Mucosa of descending colon (tissue), 3 donors: ENCODE results near the gene LRRC23. TPM values are rescaled to one million over a fixed set of nuclear protein-coding genes. Genes with fewer than 3 reads are reported as not detected.
"Not testable (repeated sequence)": the region's sequence is repeated elsewhere in the genome, so short reads cannot be mapped to it uniquely, and the experiment has no call there.

Experiments
- ATAC-seq: fragments of 200-7000 bp; cut with Tn5 transposase; one replicate; pipeline ENCODE4 v1.9.1; 2020; ENCODE audit warnings: mild to moderate bottlenecking, moderate library complexity
- DNase-seq, 3 donors: peaks; one replicate each; pipeline ENCODE4 v3.0.0-alpha.2; 2020
- H3K36me3 ChIP-seq: fragments of 200-600 bp; one replicate; pipeline ENCODE4 v1.8.0; 2021; ENCODE audit warnings: low read depth, mild to moderate bottlenecking
- H3K4me1 ChIP-seq: fragments of 200-600 bp; one replicate; pipeline ENCODE4 v1.8.0; 2021; ENCODE audit warnings: low read depth, mild to moderate bottlenecking
- H3K4me3 ChIP-seq: fragments of 200-600 bp; one replicate; pipeline ENCODE4 v1.8.0; 2021; ENCODE audit warnings: mild to moderate bottlenecking
- H3K9me3 ChIP-seq: fragments of 200-600 bp; one replicate; pipeline ENCODE4 v1.8.0; 2021; ENCODE audit warnings: mild to moderate bottlenecking
- intact Hi-C, 2 donors: fragments of 100-400 bp; cut with DNase I in 1 of 2; cut with micrococcal nuclease in 1 of 2; formaldehyde crosslinking; loops; one replicate each; pipeline versions ENCODE4 v1.11.0 to v1.11.1; 2022; cut with DNase I, micrococcal nuclease
- total RNA-seq, 3 donors: library from RNA; stranded (reverse); fragmentation: NEBNext Ultra II Directional in 2 of 3; extraction: Animal tissue kit (Norgen Biotek cat#: 25700) in 2 of 3; gene quantifications; one replicate each; pipeline versions ENCODE4 v1.2.1 to v1.2.4, GENCODE V29; 2021 to 2023
- TF ChIP-seq, protein P1 (sequence below): fragments of 200-600 bp; IDR thresholded peaks from one replicate; pipeline ENCODE4 v1.8.0; 2022; ENCODE audit warnings: antibody characterized with exemption, mild to moderate bottlenecking
- donor health status: DM: no; HTN: no; CAD: no; lungs with moderate emphysema.
- donor health status: DM: no; HTN: no; CAD: no.
- donor health status: DM: no; HTN: yes; CAD: no.

The LRRC23 gene
- total RNA-seq, 3 donors from 2014 or later, result 4.7 to 11.8 (median 4.9) TPM

DNA sequence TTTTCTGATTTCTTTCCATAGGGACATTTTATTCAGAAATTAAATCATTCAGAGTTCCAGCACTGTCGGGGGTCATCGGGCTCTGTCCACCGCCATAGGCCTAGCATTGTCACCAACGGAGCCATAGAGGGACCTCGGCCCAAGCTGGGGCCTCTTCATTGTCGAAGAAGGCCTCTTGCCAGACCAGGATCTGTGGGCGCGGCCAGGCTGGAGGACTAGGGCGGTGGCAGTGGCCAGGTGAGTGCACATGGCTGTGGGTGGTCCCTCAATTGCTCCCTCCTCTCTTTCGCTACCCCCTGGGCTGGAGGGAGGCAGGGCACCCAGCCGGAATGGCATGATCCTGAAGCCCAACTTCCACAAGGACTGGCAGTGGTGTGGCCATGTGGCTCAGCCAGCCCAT lies 20.9 kb upstream of the LRRC23 start:
- DNase-seq (no peak), ATAC-seq (no peak)
- no peak overlapping the region for H3K4me3 ChIP-seq
- no peaks in the 10 kb centered on the region for H3K4me1 ChIP-seq
- H3K9me3 ChIP-seq, result no peaks in the 10 kb centered on the region
- intact Hi-C loops, result no loop called here
- TF ChIP-seq, protein P1, sequence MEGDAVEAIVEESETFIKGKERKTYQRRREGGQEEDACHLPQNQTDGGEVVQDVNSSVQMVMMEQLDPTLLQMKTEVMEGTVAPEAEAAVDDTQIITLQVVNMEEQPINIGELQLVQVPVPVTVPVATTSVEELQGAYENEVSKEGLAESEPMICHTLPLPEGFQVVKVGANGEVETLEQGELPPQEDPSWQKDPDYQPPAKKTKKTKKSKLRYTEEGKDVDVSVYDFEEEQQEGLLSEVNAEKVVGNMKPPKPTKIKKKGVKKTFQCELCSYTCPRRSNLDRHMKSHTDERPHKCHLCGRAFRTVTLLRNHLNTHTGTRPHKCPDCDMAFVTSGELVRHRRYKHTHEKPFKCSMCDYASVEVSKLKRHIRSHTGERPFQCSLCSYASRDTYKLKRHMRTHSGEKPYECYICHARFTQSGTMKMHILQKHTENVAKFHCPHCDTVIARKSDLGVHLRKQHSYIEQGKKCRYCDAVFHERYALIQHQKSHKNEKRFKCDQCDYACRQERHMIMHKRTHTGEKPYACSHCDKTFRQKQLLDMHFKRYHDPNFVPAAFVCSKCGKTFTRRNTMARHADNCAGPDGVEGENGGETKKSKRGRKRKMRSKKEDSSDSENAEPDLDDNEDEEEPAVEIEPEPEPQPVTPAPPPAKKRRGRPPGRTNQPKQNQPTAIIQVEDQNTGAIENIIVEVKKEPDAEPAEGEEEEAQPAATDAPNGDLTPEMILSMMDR, result no peak
- H3K36me3 ChIP-seq, result no peaks in the 10 kb centered on the region

DNA sequence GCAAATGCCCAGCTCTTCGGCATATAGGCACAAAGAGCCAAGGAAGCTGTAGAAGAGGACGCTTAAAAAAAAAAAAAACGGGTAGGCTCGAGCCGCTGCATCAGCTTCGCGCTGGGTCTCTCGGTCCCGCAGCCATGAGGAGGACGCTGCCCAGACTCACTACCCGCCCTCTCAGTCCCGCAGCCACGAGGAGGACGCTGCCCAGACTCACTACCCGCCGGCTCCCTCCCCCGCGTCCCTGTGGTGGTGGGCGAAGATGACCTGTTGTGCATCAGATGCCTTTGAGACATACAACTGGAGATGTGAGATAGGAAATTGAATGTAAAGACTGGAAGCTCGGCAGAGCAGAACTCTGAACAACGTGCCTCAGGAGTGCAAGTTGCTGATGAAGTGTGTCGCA lies 20.1 kb upstream of the LRRC23 start:
- Histone ChIP-seq H3K36me3 (no peaks in the 10 kb centered on the region), H3K4me1 (no peaks in the 10 kb centered on the region), H3K4me3 (no peak overlapping the region), H3K9me3 (no peaks in the 10 kb centered on the region)
- ATAC-seq, result no peak
- no peak for DNase-seq
- intact Hi-C loops, result no loop called here
- TF ChIP-seq, protein P1, result no peak

DNA sequence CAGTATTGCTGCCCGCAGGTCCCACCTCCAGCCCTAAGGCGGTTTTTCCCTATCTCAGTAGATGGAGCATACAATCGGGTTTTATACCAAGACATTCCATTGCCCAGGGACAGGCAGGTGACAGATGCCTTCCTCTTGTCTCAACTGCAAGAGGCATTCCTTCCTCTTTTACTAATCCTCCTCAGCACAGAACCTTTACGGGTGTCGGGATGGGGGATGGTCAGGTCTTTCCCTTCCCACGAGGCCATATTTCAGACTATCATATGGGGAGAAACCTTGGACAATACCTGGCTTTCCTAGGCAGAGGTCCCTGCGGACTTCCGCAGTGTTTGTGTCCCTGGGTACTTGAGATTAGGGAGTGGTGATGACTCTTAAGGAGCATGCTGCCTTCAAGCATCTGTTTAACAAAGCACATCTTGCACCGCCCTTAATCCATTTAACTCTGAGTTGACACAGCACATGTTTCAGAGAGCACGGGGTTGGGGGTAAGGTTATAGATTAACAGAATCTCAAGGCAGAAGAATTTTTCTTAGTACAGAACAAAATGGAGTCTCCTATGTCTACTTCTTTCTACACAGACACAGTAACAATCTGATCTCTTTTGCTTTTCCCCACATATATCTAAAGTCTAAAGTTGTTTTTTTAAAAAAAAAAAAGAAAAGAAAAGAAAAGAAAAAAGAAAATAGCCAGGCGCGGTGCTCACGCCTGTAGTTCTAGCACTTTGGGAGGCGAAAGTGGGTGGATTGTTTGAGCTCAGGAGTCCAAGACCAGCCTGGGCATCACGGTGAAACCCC lies 18.2 kb upstream of the LRRC23 start:
- ATAC-seq, H3K9me3 ChIP-seq, DNase-seq, H3K4me3 ChIP-seq, intact Hi-C loops, H3K4me1 ChIP-seq, H3K36me3 ChIP-seq: not testable (repeated sequence)

DNA sequence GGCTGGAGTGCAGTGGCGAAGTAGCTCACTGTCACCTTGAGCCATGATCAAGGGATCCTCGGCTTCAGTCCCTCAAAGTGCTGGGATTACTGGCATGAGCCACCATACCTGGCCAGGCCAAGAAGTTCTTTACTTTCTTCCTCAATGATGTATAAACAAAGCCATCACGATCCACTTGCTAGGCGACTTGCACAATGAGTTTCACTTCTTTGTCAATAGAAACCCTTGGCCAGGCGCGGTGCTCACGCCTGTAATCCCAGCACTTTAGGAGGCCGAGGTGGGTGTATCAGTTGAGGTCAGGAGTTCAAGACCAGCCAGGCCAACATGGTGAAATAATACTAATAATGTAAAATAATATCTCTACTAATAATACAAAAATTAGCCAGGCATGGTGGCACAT lies 17.2 kb upstream of the LRRC23 start:
- peak; percentile 12 for ATAC-seq
- Histone ChIP-seq H3K4me3 (no peak overlapping the region), H3K36me3 (no peaks in the 10 kb centered on the region), H3K4me1 (no peaks in the 10 kb centered on the region), H3K9me3 (no peaks in the 10 kb centered on the region)
- intact Hi-C loops, result no loop called here
- DNase-seq, result peak in 1 of 3 donors; percentile 49
- TF ChIP-seq, protein P1, result no peak

DNA sequence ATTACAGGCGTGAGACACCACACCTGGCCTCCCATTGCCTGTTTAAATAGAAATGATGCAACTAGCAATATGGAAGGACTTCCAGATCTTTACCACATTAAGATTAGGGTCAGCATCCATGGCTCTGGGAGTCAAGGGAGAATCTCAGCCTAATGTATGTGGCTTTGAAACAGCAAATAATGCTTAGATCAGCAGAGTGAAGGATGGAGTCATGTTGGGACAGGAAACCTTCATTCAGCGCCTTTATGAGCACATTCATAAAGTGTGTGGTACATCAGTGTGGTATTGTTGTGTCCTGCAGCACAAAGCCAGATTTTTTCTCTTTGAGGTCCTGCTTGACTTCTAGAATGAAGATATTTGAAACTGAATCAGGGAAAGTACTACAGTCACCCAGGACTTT lies 16.3 kb upstream of the LRRC23 start:
- H3K4me1 ChIP-seq, result no peaks in the 10 kb centered on the region
- H3K4me3 ChIP-seq, result no peak overlapping the region
- no peaks in the 10 kb centered on the region for H3K9me3 ChIP-seq
- DNase-seq (no peak), ATAC-seq (no peak)
- no peaks in the 10 kb centered on the region for H3K36me3 ChIP-seq
- TF ChIP-seq, protein P1, result no peak
- intact Hi-C loops, result no loop called here

DNA sequence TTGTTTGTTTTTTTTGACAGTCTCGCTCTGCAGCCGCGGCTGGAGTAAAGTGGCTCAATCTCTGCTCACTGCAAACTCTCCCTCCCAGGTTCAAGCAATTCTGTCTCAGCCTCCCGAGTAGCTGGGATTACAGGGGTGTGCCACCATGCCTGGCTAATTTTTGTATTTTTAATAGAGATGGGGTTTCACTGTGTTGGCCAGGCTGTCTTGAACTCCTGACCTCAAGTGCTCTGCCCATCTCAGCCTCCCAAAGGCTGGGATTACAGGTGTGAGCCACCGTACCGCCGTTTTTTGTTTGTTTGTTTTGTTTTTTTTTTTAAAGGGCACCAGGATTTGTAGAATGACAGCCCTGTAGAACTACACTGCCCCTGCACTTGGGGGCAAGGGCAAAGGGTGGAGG lies 15.8 kb upstream of the LRRC23 start:
- H3K4me1 ChIP-seq, H3K36me3 ChIP-seq, intact Hi-C loops, H3K4me3 ChIP-seq, ATAC-seq, H3K9me3 ChIP-seq: not testable (repeated sequence)
- peak in 1 of 3 donors; percentile 1 for DNase-seq

DNA sequence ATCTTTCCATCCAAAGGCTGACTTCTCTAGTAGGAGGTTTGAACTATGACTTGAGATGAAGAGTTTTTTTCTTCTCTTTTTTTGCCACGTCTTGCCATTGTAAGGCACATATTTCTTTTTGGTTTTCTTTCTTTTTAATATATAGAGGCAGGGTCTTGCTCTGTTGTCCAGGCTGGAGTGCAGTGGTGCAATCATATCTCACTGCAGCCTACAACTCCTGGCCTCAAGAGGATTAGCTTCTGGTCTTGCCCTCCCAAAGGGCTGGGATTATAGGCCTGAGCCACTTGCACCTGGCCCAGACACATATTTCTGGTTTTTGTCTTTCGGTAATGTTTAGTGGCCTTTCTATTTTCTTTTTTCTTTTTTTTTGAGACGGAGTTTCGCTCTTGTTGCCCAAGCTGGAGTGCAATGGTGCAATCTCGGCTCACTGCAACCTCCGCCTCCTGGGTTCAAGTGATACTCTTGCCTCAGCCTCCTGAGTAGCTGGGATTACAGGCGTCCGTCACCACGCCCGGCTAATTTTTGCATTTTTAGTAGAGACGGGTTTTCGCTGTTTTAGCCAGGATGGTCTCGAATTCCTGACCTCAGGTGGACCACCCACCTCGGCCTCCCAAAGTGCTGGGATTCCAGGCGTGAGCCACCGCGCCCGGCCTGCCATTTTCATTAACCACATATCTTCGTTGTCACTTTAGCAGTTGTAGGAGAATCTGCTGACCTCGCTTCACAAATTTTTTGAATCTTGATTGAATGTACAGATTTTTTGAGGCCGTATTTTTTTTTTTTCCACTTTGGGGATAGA lies 14.6 kb upstream of the LRRC23 start:
- H3K36me3 ChIP-seq, H3K4me3 ChIP-seq, H3K9me3 ChIP-seq, intact Hi-C loops, H3K4me1 ChIP-seq, ATAC-seq: not testable (repeated sequence)
- DNase-seq, result peak in 1 of 3 donors; percentile 7
